GM20000 (cell line): ENCODE measurements around the gene NFX1.
"Not testable (repeated sequence)": the region's sequence is repeated elsewhere in the genome, so short reads cannot be mapped to it uniquely, and the experiment has no call there.

Experiments
- DNase-seq: peaks from one replicate; pipeline ENCODE4 v3.0.0; 2012; ENCODE audit warnings: low spot score
- CTCF ChIP-seq: IDR thresholded peaks from 2 replicates; pipeline ENCODE4 v1.5.1; 2012; ENCODE audit warnings: mild to moderate bottlenecking, control low read depth; ENCODE audit errors: extremely low read depth, missing control alignments

NFX1 gene

GRCh38 chr9:33402371-33402770 is 112.1 kb downstream of the NFX1 start, which contains the start of gene AQP7:
Gene AQP7 (minus strand): TSS chr9:33402568. CDS start chr9:33401262, 1,306 bp downstream.
- DNase-seq, result not testable (repeated sequence)

GRCh38 chr9:33403941-33404787 is 113.8 kb downstream of the NFX1 start:
- no peak for TF ChIP-seq CTCF
- DNase-seq, result peak; percentile 3

GRCh38 chr9:33404788-33405362 is 114.6 kb downstream of the NFX1 start:
- no peak for DNase-seq
- no peak for TF ChIP-seq CTCF

- no peak for DNase-seq
- no peak for TF ChIP-seq CTCF
These were observed 116.7 kb downstream of the NFX1 start for GRCh38 chr9:33407061-33407460.

- DNase-seq, result no peak
- no peak for TF ChIP-seq CTCF
These were observed 117.8 kb downstream of the NFX1 start for GRCh38 chr9:33408087-33408486.

- TF ChIP-seq CTCF, result no peak
- DNase-seq, result no peak
These were observed 124.0 kb downstream of the NFX1 start for GRCh38 chr9:33414268-33414667.

GRCh38 chr9:33414889-33415500 is 124.7 kb downstream of the NFX1 start:
- DNase-seq, result no peak
- TF ChIP-seq CTCF, result no peak
